Measurements from ENCODE around the gene ADIPOR2.

The ADIPOR2 gene

DNA sequence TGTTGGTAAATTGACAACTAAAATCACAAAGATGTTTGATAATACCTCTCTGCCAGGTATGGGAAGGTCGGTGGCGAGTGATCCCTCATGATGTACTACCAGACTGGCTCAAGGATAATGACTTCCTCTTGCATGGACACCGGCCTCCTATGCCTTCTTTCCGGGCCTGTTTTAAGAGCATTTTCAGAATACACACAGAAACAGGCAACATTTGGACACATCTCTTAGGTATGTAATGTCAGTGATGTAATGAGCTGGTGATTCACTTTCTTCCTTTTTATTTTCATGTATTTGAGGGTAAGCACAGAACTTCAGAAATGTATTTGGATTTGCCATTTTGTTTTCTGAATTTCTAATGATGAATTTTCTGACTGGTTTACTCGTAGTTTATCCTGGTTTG, 86.9 kb downstream of the ADIPOR2 start:
- no peak for DNase-seq

GRCh38 chr12:1778911-1779310, 88.0 kb downstream of the ADIPOR2 start:
- no peak for DNase-seq

GRCh38 chr12:1779783-1780182, 88.9 kb downstream of the ADIPOR2 start:
- no peak for DNase-seq

- no peak for DNase-seq
These were observed 90.9 kb downstream of the ADIPOR2 start for GRCh38 chr12:1781772-1782171.

DNA sequence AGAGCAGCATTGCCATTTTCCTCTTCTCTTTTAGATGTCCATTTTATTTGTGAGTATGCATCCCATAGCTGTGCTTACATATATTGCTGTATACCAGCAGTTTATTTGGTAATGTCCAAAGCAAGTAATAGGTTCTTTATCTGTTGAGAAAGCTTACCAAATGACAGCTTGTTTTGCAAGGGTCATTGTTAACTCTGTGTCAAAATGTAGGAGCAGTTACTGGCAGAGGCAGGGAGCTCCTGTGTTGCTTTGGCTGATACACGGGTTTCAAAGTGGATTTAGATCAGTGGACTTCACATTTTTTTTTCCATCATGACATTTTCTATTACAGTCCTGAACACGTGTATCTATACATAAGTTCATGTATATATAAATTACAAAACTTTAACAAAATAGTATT, 91.3 kb downstream of the ADIPOR2 start:
- DNase-seq, result no peak

GRCh38 chr12:1787714-1788113, 96.8 kb downstream of the ADIPOR2 start:
- no peak for DNase-seq

DNA sequence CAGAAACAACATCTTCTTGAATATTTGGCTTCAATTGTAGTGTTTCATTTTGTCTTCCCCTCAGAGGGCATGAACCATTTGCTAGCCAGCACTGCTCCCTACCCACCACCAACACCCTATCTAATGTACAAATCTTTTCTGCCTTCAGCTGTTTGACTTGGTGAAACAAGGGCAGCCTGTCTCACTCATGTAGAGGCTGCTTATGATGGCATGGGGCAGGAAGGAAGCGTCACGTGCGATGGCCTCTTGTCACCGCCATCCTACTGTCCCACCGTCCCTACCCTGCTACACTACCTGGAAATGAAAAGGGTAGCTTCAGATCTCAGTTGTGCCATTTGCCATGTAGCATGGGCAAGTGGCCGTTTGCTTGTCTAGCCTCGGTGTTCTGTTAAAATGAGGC, 99.6 kb downstream of the ADIPOR2 start:
- DNase-seq, result no peak

DNA sequence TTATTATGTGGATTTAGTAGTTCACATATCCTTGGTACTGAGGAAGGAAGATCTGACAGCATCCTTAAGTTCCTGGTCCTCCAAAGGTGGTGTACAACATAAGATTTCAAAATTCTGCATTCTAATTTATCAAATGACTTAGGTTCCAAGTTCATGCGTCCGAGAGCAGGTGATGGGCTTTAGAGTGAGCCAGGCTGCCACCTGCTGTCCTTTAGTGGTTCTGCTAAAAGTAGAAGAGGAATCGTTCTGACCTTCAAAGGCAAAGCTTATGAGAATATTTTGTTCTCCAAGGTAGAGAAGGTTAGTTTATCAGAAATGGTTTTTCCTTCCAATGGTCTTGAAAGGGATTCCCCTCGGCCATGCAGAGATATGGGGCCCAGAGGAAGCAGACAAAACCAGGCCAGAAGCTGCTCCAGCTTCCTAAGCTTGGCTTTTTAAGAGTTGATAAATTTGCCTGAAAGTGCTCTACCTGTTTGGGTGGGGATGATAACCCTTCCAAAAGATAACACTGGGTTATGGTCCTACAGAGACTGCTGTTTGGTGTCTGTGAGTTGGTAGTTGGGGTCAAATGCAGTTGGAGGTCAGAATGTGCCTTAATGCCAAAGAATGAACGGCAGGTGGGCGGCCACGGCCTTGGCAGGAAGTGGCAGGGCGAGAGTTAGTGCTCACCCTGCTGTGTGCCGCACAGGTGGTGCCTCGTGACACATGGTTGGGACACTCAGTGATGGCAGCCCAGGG, 100.4 kb downstream of the ADIPOR2 start:
- peak; percentile 70 to 76 for DNase-seq

DNA sequence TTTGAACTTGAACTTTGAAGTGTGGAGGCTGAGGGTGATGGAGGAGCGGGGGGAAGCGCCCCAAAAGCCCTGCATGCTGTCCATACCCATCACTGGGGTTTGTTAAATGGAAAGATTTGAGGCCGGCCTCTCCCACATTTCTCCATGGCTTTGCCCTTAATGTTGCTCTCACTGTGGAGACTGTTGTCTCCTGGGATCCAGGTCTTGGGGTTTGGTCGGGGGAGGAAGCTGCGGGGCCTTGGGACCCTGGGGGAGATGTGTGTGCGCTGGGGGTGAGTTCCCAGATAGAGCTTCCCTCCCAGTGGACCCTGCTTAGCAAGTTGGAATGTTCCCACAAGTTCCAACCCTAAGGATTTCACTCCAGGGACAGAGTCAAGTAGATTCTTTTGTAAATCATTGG, 101.5 kb downstream of the ADIPOR2 start:
- DNase-seq, result no peak

- no peak for DNase-seq
These were observed 102.7 kb downstream of the ADIPOR2 start for GRCh38 chr12:1793426-1794210.

DNA sequence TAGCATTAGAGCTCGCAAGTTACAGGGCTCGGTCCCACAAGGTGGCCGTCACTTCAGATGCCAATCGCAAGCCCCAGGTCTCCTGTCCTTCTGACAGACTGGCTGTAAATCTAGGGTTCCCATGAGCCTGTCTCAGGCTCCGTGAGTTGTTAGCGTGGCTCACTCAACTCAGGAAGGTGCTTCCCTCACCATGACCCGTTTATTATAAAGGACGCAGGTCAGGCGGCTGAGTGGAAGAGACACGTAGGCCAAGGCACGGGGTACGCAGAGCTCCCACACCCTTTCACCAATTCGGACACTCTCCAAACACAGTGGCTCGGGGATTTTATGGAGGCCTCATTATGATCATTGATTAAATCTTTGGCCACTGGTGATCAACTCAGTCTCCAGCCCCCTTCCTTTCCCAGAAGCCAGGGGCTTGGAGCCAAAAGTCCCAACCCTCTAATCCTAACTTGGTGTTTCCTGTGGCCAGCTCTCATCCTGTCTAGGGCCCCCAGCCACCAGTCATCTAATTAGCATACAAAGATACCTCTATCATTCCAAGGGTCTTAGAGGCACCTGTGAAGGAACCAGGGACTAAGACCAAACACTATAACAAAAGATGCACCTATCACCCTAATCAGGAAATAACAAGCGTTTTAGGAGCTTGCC, 103.7 kb downstream of the ADIPOR2 start:
- no peak for DNase-seq

DNA sequence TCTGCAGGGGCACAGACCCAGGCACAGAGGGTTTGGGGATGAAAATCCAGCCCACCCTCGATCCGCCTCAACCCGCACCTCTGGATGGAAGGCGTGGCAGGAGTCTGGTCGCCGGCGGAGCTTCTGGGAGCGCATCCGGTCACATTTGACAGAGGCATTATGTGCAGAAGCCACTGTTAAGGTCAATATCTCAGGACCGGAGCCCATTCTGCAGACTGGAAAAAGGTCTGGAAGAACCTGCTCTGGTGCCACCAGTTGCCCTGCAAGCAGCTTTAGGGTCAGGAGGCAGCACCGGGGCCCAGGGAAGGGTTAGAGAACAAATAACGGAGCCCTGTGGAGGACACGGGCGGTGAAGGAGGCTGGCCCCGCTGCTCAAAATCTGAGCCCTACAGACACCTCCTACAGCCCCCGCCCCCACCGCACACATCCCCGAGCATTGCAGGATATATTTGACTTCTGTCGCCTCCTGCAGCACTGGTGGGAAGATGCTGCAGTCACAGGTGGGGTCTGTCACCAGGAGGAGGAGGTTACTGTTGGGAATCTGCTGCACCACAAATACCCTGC, 104.4 kb downstream of the ADIPOR2 start:
- DNase-seq, result no peak

DNA sequence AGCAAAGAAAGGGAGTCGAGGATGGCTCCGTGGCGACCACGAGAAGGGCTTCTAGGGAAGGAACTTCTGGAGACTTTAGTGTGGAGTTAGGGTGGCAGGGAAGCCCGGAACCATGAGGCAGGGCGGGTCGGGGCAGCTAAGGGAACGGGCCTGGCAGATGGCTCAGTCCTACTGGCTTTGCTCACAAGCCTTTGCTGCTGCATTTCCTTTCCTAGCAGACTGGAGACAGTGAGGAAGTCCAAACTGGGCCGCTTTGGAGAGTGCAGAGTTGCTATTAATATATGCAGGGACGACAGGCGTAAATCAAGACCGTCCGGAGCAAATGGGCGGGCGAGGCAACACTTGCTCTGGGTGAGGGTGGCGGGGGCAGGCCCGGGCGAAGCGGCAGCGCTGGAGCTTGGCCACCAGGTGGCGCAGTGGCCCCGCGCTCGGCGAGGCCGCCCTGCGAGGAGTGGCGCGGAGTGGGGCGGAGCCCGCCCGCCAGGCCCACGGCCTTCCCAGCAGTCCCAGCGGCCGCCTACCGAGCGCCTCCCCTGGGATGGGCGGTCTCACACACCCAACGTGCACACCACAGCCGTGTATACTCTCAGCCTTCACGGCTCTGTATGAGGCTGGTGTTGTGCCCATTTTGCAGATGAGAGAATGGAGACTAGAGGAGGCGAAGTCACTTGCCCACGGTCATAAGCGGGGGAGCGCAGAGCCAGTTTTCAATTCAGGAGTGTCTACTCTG, 105.1 kb downstream of the ADIPOR2 start:
- peak; percentile 94 to 95 for DNase-seq

GRCh38 chr12:1796515-1797010, 105.7 kb downstream of the ADIPOR2 start:
- peak; percentile 27 to 42 for DNase-seq

DNA sequence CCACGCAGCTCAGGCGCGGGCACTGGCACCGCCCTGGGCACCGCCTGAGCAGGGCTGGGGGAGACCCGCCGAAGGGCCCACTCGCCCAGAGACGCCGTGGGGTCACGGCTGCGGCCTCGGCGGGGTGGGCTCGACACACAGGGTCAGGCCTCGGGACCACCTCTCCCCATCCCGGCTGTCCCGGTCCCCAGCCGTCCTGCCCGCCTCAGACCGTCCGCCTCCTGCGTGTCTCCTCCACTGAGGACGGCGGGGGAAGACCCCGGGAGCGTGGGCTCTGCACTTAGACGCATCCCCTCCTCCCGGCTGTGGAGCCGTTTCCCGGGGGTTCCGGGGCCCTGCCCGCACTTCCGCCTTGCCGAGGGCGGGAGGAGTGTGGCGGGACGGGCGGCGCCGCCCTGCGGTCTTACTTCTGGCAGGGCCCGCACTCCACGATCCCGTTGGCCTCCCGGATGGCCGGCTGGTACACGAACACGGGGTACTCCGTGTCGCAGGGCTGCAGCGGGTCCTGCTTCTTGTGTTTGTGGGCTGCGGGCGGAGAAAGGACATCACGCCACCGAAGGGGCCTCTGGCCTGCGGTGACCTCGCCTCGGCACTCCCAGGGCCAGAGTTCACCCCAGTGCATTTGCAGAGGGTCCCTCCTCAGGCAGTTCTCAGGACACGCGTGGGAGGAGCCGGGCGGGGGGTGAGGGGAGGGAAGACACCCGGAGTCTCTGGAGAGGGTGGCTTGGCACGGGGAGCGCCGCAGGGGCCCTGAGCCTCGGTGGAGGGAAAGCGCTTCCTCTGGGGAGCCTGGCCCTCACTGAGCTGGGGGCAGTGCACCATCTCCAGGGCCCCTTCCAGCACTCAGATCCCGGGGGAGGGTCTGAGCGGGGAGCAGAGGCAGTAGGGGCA, 106.4 kb downstream of the ADIPOR2 start:
- DNase-seq, result peak; percentile 53 to 56

DNA sequence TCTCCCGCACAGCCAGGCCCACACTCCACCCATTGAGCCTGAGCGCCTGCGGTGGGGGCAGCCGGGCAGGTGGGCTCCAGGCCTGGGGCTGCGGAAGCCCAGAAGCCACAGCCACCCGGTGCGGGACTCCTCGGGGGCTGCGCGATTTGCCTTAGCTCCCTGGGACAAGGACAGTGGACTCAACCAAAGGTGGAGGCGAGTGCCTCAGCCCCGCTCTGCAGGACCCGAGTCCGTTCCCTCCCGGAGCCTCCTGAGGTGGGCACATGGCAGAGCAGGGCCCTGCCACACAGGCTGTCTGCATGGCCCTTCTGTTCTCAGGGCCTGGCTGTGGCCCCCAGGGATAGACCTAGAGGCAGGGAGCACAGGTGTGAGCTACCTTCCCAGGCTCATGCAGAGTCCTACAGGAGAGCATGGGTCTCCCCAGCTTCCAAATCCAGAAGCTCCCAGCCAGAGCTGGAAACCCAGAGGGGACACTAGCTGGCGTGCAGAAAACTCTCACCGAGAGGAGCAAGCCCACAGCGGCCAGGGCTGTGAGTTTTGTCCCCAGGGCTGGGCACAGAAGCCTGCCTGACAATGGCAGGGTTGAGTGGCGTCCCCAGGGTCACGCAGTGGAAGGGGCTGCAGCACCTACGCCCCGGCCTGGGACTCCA, 107.2 kb downstream of the ADIPOR2 start:
- DNase-seq, result no peak

DNA sequence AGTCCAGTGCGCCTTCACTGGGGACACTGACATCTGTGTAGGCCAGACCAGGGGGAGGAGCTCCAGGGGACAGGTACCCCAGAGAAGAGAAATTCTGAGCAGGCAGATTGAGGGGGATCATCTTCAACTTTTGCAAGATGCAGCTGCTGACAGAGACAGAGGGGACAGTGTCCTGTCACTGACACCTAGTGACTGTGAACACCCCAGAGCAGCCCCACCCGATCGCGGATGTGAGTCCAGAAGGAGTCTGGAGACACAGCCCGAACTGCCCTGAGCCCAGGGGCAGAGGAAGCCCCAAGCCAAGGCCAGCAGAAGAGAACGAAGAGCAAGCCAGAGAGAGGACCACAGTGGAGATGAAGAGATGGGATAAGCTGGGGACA, 107.8 kb downstream of the ADIPOR2 start:
- DNase-seq, result no peak

GRCh38 chr12:1799051-1799881, 108.4 kb downstream of the ADIPOR2 start:
- DNase-seq, result no peak

DNA sequence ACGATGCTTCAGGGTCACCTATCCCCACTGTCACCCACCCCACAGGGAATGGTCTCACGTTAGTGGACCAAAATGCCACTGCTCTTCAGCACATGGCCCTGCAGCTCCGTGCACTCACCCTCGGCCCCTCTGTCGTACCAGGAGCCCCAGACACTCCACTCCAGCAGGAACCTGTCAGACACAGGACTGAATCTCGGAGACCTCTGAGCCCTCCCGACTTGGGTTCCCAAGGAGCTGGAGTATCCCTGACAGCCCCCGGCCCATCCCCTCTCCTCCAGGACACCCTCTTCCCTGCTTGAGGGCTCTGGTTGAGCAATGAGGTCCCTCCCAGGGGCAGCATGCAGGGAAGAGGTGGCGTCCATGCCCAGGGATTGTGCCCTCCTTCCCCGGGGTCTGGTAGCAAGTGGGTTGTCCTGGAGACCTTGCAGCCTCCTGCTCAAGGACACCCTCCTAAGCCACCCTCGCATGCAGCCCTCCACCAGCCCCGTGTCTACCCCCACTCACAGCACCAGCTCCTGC, 109.1 kb downstream of the ADIPOR2 start:
- no peak for DNase-seq

Measured in CD4-positive, alpha-beta T cell treated with Interleukin-1 beta for 1 hour (primary cell).